PC-9 (cell line): ENCODE results near the gene BSPRY.

Experiments used
- EZH2 ChIP-seq: fragments of 200-600 bp; sonication (generic); IDR thresholded peaks from 2 replicates; pipeline ENCODE4 v1.8.0; 2017; ENCODE audit warnings: antibody characterized with exemption, low read depth
- TF ChIP-seq, protein P1 (sequence below): fragments of 200-600 bp; sonication (generic); conservative IDR thresholded peaks from 2 replicates; pipeline ENCODE4 v1.6.1; 2017; ENCODE audit warnings: mixed run types, antibody characterized with exemption, mild to moderate bottlenecking, moderate library complexity

DNA sequence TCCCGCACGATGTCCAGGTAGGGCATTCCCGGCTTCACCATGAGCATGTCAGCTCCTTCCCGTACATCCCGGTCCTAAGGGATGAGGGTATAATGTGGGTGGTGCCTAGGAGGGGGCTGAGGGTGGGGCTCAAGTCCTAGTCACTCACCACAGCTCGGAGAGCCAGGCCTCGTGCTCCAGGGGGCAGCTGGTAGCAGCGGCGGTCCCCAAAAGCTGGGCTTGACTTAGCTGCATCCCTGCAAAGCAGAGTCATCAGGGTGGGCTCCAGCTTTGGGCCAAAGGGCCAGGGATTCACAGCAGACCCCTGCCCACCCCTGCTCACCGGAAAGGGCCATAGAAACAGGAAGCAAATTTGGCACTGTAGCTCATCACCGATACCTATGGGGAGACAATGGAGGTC is 40.1 kb downstream of the BSPRY start:
- TF ChIP-seq, protein P1, sequence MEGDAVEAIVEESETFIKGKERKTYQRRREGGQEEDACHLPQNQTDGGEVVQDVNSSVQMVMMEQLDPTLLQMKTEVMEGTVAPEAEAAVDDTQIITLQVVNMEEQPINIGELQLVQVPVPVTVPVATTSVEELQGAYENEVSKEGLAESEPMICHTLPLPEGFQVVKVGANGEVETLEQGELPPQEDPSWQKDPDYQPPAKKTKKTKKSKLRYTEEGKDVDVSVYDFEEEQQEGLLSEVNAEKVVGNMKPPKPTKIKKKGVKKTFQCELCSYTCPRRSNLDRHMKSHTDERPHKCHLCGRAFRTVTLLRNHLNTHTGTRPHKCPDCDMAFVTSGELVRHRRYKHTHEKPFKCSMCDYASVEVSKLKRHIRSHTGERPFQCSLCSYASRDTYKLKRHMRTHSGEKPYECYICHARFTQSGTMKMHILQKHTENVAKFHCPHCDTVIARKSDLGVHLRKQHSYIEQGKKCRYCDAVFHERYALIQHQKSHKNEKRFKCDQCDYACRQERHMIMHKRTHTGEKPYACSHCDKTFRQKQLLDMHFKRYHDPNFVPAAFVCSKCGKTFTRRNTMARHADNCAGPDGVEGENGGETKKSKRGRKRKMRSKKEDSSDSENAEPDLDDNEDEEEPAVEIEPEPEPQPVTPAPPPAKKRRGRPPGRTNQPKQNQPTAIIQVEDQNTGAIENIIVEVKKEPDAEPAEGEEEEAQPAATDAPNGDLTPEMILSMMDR, result no peak
- TF ChIP-seq EZH2, result no peak
